Measurements from ENCODE around the gene PDCL3.

- TF ChIP-seq CTCF (IDR thresholded peaks at IDR 0.05) (no peak), POLR2AphosphoS5 (IDR thresholded peaks at IDR 0.05; ENCODE audit: low read depth, low read length) (no peak), TAF1 (IDR thresholded peaks at IDR 0.05; ENCODE audit: borderline replicate concordance, low read depth, low read length) (no peak), FOXM1 (IDR thresholded peaks at IDR 0.05; ENCODE audit: low read depth) (no peak), GATA2 (CRISPR knock-in tag; IDR thresholded peaks at IDR 0.05) (no peak), RFX5 (IDR thresholded peaks at IDR 0.05; ENCODE audit: low read length) (no peak), RXRA (IDR thresholded peaks at IDR 0.05; ENCODE audit: borderline replicate concordance, low read depth) (no peak), GABPA (IDR thresholded peaks at IDR 0.05; ENCODE audit: low read depth) (no peak), REST (IDR thresholded peaks at IDR 0.05; ENCODE audit: low read depth, low read length) (no peak), EZH2phosphoT487 (IDR thresholded peaks at IDR 0.05; ENCODE audit: borderline replicate concordance, low read depth) (no peak), JUND (IDR thresholded peaks at IDR 0.05) (no peak)
Observed at GRCh38 chr2:100556746-100557145, 6.0 kb upstream of the PDCL3 start.

Data from SK-N-SH (cell line).